Measurements from ENCODE around the gene UBE2E3.

UBE2E3 gene

GRCh38 chr2:181106789-181107627 is 126.6 kb downstream of the UBE2E3 start:
- Histone ChIP-seq H3K36me3 (ENCODE audit: insufficient read depth, low read length) (no peaks in the 10 kb centered on the region), H3K27me3 (ENCODE audit: insufficient read depth, low read length) (no peaks in the 10 kb centered on the region), H3K79me2 (ENCODE audit: control insufficient read depth, insufficient read depth, low read length, unreplicated experiment) (no peaks in the 10 kb centered on the region), H2AFZ (ENCODE audit: low read length, unreplicated experiment) (no peak overlapping the region), H3K4me3 (ENCODE audit: low read depth, low read length) (no peak overlapping the region), H3K27ac (ENCODE audit: low read depth, low read length) (peak overlapping the region; percentile 25; the same call in 1 of the 2 replicates), H3K4me1 (ENCODE audit: control insufficient read depth, insufficient read depth, low read length, unreplicated experiment) (peaks cover 27% of the 10 kb centered on the region)

DNA sequence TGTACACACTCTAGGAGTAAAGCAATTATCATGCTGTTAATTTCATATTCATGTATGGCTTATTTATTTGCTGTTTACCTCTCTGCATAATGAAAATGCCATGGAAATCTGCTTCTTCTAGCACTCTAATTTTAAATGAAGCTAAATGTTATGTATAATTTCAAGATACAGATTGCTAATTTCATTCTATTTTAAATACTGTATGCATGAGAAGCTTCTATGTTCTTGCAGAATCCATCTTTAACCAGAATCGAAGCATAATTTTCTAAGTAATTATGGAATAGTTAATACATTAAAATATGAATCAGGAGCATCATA is 127.2 kb downstream of the UBE2E3 start:
- no peak overlapping the region for H2AFZ ChIP-seq (ENCODE audit: low read length, unreplicated experiment)
- H3K27ac ChIP-seq (ENCODE audit: low read depth, low read length) = 0 out of 2 replicates have a peak overlapping the region, but pooled peaks have one; percentile 25
- H3K36me3 ChIP-seq (ENCODE audit: insufficient read depth, low read length) = no peaks in the 10 kb centered on the region
- no peak overlapping the region for H3K4me3 ChIP-seq (ENCODE audit: low read depth, low read length)
- H3K79me2 ChIP-seq (ENCODE audit: control insufficient read depth, insufficient read depth, low read length, unreplicated experiment) = no peaks in the 10 kb centered on the region
- no peaks in the 10 kb centered on the region for H3K27me3 ChIP-seq (ENCODE audit: insufficient read depth, low read length)
- peaks cover 27% of the 10 kb centered on the region for H3K4me1 ChIP-seq (ENCODE audit: control insufficient read depth, insufficient read depth, low read length, unreplicated experiment)

- Histone ChIP-seq H3K4me3 (ENCODE audit: low read depth, low read length) (no peak overlapping the region), H3K27me3 (ENCODE audit: insufficient read depth, low read length) (no peaks in the 10 kb centered on the region), H3K4me1 (ENCODE audit: control insufficient read depth, insufficient read depth, low read length, unreplicated experiment) (peaks cover 13% of the 10 kb centered on the region), H3K36me3 (ENCODE audit: insufficient read depth, low read length) (no peaks in the 10 kb centered on the region), H3K79me2 (ENCODE audit: control insufficient read depth, insufficient read depth, low read length, unreplicated experiment) (no peaks in the 10 kb centered on the region), H3K27ac (ENCODE audit: low read depth, low read length) (no peak overlapping the region), H2AFZ (ENCODE audit: low read length, unreplicated experiment) (no peak overlapping the region)
These were observed 130.7 kb downstream of the UBE2E3 start for GRCh38 chr2:181111059-181111458.

DNA sequence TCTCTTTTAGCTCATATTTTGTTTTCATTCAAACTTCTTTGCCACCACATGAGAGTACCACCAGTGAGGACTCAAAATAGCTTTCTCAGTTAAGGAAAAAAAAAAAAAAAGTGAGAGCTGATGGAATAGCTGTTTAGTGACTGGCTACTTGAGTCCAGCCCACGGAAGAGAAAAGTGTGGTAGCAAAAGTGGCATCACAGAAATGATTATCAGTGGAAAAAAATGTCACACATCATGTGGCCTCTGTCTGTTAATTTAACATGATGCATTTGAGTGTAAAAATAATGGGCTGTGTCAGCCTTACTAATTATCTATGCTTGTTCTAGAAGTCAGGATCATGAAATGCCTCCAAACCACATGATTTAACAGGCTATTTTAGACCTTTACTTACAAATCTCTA is 132.5 kb downstream of the UBE2E3 start:
- Histone ChIP-seq H3K27me3 (ENCODE audit: insufficient read depth, low read length) (no peaks in the 10 kb centered on the region), H3K79me2 (ENCODE audit: control insufficient read depth, insufficient read depth, low read length, unreplicated experiment) (no peaks in the 10 kb centered on the region), H2AFZ (ENCODE audit: low read length, unreplicated experiment) (no peak overlapping the region), H3K4me1 (ENCODE audit: control insufficient read depth, insufficient read depth, low read length, unreplicated experiment) (no peaks in the 10 kb centered on the region), H3K4me3 (ENCODE audit: low read depth, low read length) (no peak overlapping the region), H3K27ac (ENCODE audit: low read depth, low read length) (no peak overlapping the region), H3K36me3 (ENCODE audit: insufficient read depth, low read length) (no peaks in the 10 kb centered on the region)

All from ACC112 (cell line).